SIG-M5 treated with dmso at 0.1 percent for 504 hours (cell line): ENCODE results near the gene ZBTB22.
"Not testable (repeated sequence)": the region's sequence is repeated elsewhere in the genome, so short reads cannot be mapped to it uniquely, and the experiment has no call there.

Experiments used
- DNase-seq: peaks from one replicate; lab custom pipeline; 2025; ENCODE audit not compliant: unreplicated experiment; lab: John Stamatoyannopoulos, UW

Gene ZBTB22, protein sequence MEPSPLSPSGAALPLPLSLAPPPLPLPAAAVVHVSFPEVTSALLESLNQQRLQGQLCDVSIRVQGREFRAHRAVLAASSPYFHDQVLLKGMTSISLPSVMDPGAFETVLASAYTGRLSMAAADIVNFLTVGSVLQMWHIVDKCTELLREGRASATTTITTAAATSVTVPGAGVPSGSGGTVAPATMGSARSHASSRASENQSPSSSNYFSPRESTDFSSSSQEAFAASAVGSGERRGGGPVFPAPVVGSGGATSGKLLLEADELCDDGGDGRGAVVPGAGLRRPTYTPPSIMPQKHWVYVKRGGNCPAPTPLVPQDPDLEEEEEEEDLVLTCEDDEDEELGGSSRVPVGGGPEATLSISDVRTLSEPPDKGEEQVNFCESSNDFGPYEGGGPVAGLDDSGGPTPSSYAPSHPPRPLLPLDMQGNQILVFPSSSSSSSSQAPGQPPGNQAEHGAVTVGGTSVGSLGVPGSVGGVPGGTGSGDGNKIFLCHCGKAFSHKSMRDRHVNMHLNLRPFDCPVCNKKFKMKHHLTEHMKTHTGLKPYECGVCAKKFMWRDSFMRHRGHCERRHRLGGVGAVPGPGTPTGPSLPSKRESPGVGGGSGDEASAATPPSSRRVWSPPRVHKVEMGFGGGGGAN

DNA sequence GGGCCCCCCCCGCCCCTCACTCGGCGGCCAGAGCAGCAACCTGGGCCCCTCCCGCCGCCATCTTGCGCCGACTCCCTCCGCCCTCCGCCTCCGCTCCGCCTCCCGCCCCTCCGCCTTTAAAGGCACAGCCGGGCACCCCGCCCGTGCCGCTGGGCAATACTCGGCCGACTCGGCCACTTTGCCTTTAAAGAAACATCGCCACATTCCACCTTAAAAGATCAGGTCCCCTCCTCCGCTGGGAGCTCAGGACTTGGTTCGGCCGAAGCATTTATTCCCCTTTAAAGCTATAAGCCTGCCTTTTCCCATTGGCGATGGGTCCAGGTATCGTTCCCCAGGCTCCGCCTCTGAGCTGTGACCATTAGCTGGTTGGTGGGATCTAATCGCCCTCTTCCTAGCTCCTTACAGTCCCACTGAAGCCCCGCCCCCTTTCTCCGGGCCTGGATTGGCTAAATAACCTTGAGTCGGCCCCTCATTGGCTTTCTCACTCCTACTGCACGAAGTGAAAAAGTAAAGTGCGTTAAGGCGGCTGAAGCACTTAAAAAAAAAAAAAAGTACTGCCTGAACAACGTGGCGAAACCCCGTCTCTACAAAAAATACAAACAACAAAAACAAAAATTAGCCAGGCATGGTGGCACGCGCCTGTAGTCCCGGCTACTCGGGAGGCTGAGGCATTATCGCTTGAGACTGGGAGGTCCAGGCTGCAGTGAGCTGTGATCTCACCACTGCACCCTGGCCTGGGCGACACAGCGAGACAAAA lies at the start of gene ZBTB22:
Gene ZBTB22, minus strand, starts transcription at position 76 of the 757 bp plus-strand sequence. CDS start 828 bp downstream, outside the sequence.
- peak; percentile 96 for DNase-seq

DNA sequence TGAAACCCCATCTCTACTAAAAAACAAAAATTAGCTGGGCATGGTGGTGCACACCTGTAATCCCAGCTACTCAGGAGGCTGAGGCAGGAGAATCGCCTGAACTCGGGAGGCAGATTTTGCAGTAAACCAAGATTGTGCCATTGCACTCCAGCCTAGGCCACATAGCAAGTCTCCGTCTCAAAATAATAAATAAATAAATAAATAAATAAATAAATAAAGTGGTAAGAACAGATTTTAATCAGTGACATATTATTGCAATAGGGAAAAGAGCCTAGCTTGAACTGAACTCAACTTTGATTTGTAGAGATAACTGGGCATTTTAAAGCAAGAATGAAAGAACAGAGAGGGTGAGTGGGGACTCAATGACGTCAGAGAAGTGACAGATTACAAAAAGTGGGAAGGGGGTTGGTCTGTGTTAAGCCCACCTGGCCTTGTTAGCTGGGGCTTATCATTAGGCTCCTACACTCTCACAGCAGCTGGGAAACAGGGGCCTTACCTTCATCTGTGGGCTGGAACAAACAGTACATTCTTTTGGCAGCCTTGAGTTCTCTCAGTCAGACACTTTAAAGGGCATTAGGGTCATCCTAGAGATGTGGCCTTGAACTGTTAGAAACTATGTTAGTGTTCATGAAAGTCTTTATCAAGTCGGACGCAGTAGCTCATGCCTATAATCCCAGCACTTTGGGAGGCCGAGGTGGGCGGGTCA lies 49.6 kb upstream of the ZBTB22 start:
- no peak for DNase-seq

DNA sequence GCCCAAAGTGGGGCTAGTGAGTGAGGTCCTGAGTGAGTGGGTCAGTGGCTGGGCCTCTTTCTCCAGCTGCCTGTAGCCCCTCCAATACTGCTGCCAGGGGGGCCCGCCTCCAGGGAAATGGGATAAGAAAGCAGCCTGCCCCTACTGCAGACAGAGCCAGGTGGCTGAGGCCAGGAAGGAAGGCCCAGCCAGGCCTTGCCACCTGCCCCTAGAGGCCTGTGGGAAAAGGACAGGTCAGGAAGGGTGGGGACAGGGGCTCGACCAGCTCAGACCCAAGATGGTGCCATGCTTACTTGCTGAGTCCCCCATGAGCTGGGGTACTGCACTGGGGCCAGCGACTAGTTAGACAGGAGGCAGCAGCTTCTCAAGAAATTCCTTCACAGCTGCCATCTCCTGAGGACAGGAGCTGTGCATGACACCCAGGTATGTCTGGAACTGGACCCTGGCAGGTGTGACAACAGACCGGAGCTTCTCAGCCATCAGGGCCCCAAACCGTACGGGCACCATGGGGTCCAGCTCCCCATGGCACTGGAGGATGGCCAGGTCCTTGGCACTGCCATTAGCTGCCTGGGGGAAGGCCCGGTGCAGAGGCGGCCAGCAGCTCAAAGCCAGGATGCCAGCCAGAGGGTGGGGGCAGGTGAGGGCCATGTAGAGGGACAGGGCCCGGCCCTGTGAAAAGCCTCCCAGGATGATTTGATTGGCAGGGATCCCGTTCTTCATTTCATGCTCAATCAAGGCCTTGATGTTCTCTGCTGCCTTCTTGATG lies 47.8 kb upstream of the ZBTB22 start:
- DNase-seq: not testable (repeated sequence)

DNA sequence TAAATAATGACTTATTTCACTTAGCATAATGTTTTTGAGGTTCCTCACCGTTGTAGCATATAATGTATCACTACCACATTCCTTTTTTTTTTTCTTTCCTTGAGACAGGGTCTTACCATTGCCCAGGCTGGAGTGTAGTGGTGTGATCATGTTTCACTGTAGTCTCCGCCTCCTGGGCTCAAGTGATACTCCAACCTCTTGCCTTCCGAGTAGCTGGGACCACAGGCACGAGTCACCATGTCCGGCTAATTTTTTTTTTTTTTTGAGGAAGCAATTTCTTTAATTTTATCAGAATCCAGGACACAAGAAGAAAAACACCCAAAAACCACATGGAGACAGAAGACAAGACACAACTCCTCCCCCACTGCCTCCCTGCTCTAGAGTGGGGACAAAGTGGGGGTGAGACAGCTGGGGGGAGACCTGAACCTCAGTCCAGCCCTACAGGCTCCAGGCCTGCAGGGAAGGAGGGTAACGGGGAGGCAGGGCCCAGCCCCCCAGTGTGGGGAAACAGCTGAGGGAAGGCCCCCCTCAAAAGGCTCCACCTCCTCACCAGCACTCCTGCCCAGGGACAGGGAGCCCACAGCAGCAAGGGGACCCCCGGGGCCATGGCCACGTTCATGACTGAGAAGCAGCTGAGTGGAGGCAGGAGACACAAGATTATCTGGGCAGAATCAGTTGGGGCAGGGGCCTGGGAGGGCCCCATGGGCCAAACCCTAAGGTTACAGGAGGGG lies 47.1 kb upstream of the ZBTB22 start:
- not testable (repeated sequence) for DNase-seq

DNA sequence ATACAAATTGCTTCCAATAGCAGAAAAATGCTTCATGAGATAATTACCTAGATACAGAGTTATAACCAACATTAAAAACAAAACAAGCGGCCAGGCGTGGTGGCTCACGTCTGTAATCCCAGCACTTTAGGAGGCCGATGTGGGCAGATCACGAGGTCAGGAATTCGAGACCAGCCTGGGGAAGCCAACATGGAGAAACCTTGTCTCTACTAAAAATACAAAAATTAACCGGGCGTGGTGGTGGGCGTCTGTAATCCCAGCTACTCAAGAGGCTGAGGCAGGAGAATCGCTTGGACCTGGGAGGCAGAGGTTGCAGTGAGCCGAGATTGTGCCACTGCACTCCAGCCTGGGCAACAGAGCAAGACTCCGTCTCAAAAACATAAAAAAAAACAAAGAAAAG lies 45.9 kb upstream of the ZBTB22 start:
- not testable (repeated sequence) for DNase-seq

DNA sequence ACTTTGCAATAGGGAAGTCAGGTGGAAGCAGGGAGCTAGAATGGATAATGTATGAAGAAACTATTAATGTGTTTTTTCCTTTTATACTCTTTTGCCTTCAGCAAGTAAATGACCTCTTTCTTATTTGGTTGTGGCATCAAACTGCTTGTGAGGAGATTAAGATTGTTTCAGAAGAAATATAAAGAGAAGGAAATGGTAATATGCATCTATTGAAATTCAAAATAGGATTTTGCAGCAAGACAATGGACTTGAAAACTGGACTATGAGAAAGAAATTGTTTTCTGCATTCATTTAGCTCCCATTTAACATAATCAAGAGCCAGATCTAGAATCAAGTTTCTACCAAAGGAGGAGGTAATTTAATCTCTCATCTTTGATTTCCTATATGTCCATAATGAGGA lies 41.8 kb upstream of the ZBTB22 start:
- no peak for DNase-seq

DNA sequence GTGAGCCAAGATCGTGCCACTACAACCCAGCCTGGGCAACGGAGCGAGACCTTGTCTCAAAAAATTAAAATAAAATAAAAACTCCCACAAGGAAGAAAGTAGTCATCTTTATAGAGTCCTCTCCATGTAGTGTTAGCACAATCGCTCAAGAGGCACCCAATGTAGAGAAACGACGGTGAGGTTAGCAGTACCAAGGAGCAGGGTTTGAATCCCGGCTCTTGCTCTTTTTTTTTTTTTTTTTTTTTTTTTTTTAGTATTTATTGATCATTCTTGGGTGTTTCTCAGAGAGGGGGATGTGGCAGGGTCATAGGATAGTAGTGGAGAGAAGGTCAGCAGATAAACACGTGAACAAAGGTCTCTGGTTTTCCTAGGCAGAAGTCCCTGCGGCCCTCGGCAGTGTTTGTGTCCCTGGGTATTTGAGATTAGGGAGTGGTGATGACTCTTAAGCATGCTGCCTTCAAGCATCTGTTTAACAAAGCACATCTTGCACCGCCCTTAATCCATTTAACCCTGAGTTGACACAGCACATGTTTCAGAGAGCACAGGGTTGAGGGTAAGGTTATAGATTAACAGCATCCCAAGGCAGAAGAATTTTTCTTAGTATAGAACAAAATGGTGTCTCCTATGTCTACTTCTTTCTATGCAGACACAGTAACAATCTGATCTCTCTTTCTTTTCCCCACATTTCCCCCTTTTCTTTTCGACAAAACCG lies 39.8 kb upstream of the ZBTB22 start:
- not testable (repeated sequence) for DNase-seq

DNA sequence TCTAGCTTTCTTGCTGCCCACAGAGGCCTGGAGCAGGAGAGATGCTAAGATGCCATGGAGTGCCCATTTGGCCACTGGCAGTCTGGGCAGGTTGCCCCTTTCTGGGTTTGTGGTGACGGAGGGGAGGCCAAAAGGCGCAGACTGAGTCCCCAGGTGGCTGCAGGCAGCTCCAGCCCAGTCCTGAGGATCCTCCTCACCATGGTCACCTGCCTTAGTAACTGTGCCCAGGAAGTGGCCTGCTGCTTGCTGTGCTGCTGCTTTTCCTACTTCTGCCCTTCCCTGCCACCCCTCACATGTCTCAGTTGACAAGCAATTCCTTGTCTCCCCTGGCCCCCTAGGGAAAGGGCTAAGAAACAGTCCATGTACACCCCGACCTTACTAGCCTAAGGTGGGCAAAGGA lies 38.8 kb upstream of the ZBTB22 start:
- no peak for DNase-seq

DNA sequence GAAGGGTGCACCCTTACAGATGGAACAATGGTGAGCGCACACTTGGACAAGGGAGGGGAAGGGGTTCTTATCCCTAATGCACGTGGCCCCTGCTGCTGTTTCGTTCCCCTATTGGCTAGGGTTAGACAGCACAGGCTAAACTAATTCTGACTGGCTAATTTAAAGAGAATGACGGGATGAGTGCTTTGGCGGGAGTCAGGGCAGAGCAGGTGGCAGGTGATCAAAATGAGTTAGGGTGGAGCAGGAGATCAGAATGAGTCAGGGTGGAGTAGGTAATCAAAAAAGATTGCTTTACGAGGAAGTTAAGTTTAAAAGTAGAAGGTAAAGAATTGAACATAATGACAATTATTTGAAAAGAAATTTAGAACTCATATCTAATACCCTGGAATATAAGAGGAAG lies 38.3 kb upstream of the ZBTB22 start:
- not testable (repeated sequence) for DNase-seq

DNA sequence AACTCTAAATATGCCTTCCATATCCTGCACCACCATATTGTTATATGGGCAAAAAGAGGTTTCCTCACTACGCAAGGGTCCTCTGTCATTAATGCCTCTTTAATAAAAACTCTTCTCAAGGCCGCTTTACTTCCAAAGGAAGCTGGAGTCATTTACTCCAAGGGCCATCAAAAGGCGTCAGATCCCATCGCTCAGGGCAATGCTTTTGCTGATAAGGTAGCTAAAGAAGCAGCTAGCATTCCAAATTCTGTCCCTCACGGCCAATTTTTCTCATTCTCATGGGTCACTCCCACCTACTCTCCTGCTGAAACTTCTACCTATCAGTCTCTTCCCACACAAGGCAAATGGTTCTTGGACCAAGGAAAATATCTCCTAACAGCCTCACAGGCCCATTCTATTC lies 30.3 kb upstream of the ZBTB22 start:
- DNase-seq: no peak

DNA sequence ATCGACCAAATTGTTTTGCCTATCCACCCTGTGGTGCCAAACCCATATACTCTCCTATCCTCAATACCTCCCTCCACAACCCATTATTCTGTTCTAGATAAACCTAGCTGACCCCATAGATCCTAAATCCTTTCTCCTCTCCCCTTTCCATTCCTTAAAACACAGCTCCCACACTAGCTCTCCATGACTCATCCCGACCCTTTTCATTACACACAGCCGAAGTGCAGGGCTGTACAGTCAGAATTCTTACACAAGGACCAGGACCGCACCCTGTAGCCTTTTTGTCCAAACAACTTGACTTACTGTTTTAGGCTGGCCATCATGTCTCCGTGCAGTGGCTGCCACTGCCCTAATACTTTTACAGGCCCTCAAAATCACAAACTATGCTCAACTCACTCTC lies 29.4 kb upstream of the ZBTB22 start:
- DNase-seq: not testable (repeated sequence)

DNA sequence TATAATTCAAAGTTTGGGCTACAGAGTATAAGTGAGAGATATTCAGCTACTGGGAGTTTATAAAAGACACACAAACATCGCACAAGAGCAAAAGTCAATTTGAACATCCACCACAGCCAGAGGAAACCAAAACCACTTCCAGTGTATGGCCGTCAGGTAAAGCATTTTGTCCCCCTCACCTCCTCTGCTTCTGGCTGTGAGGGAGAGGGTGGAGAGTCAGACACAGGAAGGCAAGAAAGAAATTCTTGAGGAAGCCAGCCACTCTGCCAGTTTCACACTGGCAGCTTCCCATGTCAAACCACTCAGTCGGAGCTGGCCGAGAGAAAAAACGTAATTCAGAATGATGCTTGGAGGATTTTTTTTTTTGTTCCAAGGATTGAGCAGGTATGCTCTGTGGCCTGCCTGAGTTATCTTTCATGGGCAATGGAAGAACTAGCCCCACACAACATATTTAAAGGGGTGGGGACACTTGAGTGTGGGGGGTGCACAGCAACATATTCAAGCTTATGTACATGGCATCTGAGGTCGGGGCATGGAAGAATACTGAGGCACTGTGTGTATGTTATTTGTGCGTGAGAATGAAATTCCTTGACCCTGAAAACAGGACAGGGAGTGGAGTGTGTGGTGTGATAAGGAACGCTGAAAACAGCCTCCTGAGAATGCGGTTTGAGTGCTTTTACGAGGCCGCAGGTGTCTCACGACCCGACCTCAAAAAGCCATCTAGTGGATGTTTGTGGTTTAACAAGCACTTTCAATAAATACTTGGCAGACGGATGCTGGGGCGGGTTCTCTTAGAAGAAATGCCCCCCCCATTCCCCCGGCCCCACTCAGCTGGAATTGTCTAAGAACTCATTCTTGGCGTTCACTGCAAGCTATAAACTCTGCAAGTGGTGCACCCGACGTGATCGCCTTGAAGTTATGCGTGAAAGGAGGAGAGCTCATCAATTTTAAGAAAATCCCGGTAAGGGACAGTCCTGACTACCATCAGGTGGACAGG lies 27.5 kb upstream of the ZBTB22 start:
- peak; percentile 49 for DNase-seq

DNA sequence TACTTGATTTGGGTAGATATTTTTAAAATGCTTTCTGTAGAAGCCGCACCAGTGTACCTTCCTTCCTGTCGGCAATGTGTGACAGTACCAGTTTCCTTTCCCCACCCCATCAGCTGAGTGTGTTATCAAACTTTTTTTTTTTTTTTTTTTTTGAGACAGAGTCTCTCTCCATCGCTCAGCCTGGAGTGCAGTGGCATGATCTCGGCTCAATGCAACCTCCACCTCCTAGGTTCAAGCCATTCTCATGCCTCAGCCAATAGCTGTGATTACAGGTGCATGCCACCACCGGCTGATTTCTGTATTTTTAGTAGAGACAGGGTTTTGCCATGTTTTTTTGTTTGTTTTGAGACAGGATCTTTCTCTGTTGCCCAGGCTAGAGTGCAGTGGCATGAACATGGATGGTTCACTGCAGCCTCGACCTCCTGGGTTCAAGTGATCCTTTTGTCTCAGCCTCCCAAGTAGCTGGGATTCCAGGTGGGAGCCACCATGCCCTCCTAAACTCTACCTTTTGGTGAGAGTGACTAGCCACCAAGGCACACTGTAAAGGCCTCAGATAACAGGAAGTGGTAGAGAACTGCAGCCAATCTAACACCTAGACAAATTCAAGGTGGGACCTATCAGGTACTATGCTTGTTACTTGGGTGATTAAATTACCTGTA lies 26.5 kb upstream of the ZBTB22 start:
- no peak for DNase-seq

DNA sequence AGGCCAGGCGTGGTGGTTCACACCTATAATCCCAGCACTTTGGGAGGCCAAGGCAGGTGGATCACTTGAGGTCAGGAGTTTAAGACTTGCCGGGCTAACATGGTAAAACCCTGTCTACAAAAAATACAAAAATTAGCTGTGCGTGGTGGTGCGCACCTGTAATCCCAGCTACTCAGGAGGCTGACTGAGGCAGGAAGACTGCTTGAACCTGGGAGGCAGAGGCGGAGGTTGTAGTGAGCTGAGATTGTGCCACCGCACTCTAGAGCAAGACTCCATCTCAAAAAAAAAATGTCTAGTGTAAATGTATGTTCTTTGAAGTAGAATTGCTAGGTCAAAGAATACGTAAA lies 26.0 kb upstream of the ZBTB22 start:
- not testable (repeated sequence) for DNase-seq

DNA sequence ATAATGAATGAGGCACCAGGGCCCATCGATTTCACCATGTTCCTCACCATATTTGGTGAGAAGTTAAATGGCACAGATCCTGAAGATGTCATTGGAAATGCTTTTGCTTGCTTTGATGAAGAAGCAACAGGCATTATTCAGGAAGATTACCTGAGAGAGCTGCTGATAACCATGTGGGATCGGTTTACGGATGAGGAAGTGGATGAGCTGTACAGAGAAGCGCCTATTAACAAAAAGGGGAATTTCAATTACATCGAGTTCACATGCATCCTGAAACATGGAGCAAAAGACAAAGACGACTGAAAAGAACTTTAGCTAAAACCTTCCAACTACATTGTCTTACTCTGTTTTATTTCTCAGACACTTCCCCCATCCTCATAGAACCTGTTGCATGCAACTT lies 21.6 kb upstream of the ZBTB22 start:
- no peak for DNase-seq

DNA sequence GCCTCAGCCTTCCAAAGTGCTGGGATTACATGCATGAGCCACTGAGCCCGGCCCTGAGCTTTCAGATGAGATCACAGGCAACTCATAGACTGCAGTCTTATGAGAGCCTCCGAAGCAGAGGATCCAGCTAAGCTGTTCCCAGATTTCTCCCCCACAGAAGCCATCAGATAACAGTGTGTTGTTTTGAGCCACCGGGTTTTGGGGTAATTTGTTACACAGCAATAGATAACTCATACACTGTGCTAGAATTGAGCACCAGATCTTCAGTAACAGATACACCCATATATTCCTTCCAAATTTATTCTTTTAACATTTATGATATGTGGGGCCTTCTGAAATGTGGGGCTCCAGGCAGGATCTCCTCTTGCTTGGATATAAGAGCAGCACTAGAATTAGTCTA lies 19.0 kb upstream of the ZBTB22 start:
- DNase-seq: no peak

DNA sequence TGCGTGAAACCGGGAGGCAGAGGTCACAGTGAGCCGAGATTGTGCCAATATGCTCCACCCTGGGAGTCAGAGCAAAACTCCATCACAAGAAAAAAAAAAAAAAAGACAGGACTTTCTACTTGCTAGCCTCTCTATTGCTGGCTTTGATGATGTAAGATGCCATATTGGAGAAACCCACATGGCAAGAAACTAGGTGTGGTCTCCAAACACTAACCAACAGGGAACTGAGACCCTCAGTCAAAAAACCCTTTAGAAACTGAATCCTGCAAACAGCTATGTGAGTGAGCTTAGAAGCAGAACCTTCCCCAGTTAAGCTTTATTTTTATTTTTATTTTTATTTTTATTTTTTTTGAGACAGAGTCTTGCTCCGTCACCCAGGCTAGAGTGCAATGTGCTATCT lies 18.4 kb upstream of the ZBTB22 start:
- no peak for DNase-seq

DNA sequence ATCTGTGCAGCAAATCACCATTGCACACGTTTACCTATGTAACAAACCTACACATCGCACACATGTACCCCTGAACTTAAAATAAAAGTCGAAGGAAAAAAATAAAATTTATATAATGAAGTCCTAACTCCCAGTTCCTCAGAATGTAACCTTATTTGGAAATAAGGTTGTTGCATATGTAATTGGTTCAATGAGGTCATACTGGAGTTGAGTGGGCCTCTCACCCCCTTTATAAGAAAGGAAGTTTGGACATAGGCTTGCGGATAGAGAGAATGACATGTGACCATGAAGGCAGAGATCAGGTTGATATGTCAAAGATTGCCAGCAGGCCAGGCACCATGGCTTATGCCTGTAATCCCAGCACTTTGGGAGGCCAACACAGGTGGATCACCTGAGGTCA lies 16.1 kb upstream of the ZBTB22 start:
- no peak for DNase-seq
